ENCODE results near the gene GH1. TPM values are rescaled to one million over a fixed set of nuclear protein-coding genes. Genes with fewer than 3 reads are reported as not detected.
"Not testable (repeated sequence)": the region's sequence is repeated elsewhere in the genome, so short reads cannot be mapped to it uniquely, and the experiment has no call there.

GH1 gene
- total RNA-seq, 1 experiment from 2014 or later: not detected

DNA sequence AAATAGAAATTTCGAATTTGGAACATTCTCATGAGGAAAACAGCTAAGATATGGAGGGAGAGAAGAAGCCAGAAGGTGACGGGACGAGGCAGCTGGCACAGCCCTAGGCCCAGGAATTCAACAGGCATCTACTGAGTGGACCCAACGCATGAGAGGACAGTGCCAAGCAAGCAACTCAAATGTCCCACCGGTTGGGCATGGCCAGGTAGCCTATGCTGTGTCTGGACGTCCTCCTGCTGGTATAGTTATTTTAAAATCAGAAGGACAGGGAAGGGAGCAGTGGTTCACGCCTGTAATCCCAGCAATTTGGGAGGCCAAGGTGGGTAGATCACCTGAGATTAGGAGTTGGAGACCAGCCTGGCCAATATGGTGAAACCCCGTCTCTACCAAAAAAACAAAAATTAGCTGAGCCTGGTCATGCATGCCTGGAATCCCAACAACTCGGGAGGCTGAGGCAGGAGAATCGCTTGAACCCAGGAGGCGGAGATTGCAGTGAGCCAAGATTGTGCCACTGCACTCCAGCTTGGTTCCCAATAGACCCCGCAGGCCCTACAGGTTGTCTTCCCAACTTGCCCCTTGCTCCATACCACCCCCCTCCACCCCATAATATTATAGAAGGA, 2.0 kb downstream of the GH1 start:
- Histone ChIP-seq H3K36me3 (no peaks in the 10 kb centered on the region), H3K27me3 (no peaks in the 10 kb centered on the region), H3K9me3 (no peaks in the 10 kb centered on the region), H3K4me3 (no peak overlapping the region)
- no peak for DNase-seq

DNA sequence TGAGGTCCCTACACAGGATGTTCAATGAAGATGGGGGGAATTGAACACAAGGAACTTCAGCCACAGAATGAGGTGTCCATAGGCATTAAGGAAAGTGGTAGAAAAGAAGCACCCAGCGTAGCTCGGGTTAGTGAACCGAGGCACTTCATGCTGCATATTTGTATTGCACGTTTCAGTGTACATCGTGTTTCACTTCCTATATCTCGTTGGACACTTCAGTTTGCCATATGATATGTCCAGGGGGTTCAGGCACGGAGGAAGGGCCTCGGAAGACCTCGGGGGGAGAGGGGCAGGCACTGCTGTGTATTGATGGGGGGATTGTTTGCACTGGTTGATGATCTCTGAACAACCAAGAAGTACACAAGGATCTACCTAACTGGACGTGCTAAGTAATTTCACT, 2.9 kb downstream of the GH1 start:
- not testable (repeated sequence) for H3K9me3 ChIP-seq, H3K36me3 ChIP-seq, H3K27me3 ChIP-seq, H3K4me3 ChIP-seq, DNase-seq

- H3K4me3 ChIP-seq: no peak overlapping the region
- no peaks in the 10 kb centered on the region for H3K36me3 ChIP-seq
- H3K9me3 ChIP-seq: no peaks in the 10 kb centered on the region
- no peak for DNase-seq
- H3K27me3 ChIP-seq: 0 out of 2 replicates have a peak, but pooled peaks cover 3% of the 10 kb centered on the region
Measured at GRCh38 chr17:63914471-63914870, 4.2 kb downstream of the GH1 start.

DNA sequence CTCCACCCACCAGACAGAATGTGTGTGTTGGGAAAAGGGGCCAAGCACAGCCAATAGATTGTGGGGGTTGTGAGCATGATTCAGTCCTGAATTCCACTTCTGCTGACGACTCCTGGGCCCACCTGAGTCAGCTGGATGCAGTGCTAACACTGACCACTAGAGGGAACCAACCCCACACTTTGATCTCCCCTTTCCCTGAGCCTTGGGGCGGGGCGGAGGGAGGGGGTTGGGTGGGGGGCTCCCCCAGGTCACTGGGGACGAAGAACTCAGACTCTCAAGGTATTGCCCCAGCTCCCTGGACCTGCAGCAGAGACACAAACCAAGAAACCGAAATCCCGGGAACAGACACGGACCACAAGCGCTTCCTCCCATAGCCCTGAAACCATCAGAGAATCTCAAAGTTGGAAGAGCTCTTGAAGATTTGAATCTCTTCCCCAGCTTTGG, 7.0 kb downstream of the GH1 start:
- Histone ChIP-seq H3K36me3 (no peaks in the 10 kb centered on the region), H3K4me3 (no peak overlapping the region), H3K9me3 (no peaks in the 10 kb centered on the region), H3K27me3 (peaks cover 8% of the 10 kb centered on the region; the same call in 1 of the 2 replicates)
- DNase-seq: peak; percentile 28

GRCh38 chr17:63911041-63911635, 7.5 kb downstream of the GH1 start, which contains the start of gene CSHL1:
Gene CSHL1 (minus strand): TSS chr17:63911258. CDS start chr17:63911196, 62 bp downstream.
- H3K4me3 ChIP-seq: no peak within 1 kb of the TSS

DNA sequence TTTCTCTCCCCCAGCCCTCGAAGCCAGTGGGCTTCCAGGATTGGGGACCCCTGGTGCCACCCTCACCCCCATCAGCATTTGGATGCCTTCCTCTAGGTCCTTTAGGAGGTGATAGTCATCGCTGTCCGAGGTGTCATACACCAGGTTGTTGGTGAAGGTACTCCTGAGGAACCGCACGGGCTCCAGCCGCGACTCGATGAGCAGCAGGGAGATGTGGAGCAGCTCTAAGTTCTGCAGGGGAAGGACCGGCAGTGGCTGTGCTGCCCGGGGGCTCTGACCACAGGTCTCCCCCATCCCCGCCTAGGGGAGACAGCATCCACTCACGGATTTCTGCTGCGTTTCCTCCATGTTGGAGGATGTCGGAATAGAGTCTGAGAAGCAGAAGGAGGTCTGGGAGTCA, 8.5 kb downstream of the GH1 start:
- no peaks in the 10 kb centered on the region for H3K36me3 ChIP-seq
- no peak for DNase-seq
- no peaks in the 10 kb centered on the region for H3K9me3 ChIP-seq
- peaks cover 8% of the 10 kb centered on the region; the same call in 1 of the 2 replicates for H3K27me3 ChIP-seq
- H3K4me3 ChIP-seq: no peak overlapping the region

More at GRCh38 chr17:63911041-63911635, 7.5 kb downstream of the GH1 start, which contains the start of gene CSHL1:
- no peak for DNase-seq
- H3K27me3 ChIP-seq: peaks cover 8% of the 10 kb centered on the region; the same call in 1 of the 2 replicates
- H3K36me3 ChIP-seq: no peaks in the 10 kb centered on the region
- no peaks in the 10 kb centered on the region for H3K9me3 ChIP-seq

DNA sequence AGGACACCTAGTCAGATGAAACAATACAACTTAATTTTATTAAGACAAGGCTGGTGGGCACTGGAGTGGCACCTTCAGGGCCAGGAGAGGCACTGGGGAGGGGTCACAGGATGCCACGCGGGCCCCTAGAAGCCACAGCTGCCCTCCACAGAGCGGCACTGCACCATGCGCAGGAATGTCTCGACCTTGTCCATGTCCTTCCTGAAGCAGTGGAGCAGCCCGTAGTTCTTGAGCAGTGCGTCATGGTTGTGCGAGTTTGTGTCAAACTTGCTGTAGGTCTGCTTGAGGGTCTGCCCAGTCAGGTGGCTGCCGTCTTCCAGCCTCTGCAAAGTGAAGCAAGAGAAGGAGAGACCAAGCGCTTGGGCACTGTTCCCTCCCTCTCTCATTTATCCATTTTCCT, 9.1 kb downstream of the GH1 start:
- H3K4me3 ChIP-seq, DNase-seq, H3K36me3 ChIP-seq, H3K27me3 ChIP-seq, H3K9me3 ChIP-seq: not testable (repeated sequence)

DNA sequence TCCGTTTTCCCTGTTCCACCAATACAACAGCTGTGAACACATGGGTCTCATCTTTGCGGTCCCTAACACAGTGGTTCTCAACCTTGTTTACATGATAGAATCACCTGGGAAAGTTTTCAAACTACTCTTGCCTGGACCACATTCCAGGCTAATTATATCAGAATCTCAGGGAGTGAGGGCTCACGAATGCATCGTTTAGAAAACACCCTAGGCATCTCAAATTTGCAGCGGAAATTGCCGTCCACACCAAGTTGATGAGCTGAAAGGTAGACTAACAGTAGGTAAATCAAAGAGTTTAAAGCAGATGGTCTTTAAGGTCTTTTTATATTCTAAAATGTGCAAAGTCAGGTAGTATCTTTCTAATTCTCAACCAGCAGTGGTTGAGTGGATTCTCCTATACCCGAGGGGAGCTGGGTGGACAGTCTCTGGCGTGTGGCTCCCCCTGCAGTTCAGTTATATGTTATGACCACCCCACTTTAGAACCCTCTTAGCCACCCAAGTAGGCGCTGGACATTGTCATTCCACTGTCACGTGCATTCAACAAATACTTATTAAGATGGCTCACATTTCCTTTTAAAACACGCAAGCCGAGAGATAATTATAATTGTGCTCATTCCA, 11.4 kb downstream of the GH1 start:
- not testable (repeated sequence) for H3K4me3 ChIP-seq, H3K27me3 ChIP-seq, H3K36me3 ChIP-seq, H3K9me3 ChIP-seq, DNase-seq

- not testable (repeated sequence) for H3K9me3 ChIP-seq, DNase-seq, H3K4me3 ChIP-seq, H3K27me3 ChIP-seq, H3K36me3 ChIP-seq
Measured at GRCh38 chr17:63904796-63905195, 13.8 kb downstream of the GH1 start.

DNA sequence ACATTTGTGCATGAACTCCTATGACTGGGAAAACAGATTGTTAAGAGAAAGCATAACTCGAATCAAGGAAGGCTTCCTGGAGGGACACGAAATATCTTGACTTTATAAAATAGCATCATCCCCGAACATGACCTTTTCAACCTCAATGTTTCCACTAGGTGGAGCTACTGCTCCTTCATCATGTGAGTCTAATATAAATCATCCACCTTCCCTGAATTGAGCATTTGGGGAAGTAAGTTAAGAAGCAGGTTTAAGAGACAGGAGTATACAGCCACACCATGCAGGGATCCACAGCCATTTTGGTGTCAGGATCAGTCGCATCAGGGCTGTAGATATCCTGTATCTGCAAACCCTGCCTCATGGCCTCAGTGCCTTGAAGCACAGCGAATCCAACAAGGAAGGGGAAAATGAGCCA, 14.8 kb downstream of the GH1 start:
- H3K27me3 ChIP-seq, H3K4me3 ChIP-seq, DNase-seq: not testable (repeated sequence)

DNA sequence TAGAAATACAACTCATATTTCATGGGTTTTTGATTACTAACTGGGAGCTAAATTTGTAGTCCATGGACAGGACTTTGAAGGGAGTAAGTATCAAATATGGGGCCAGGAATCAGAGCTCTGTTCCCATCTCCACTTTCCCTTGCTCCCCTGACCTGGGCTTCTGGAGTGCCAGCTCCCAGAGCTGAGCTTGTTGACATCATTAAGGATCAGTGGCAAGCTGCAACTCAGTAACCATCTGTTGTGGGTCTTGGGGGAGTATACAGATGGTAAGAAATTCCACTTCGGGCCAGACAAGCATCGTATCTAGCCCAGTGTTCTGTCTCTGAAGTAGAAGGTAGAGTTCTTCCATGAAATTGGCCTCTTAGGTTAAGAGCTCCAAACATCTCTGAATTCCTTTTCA, 16.7 kb downstream of the GH1 start:
- not testable (repeated sequence) for H3K9me3 ChIP-seq, H3K36me3 ChIP-seq, H3K4me3 ChIP-seq, DNase-seq, H3K27me3 ChIP-seq

More for the DNA sequence above, 14.8 kb downstream of the GH1 start:
- not testable (repeated sequence) for H3K9me3 ChIP-seq, H3K36me3 ChIP-seq

- H3K36me3 ChIP-seq, H3K27me3 ChIP-seq, H3K4me3 ChIP-seq, H3K9me3 ChIP-seq: not testable (repeated sequence)
- DNase-seq: peak; percentile 25
Measured at GRCh38 chr17:63898899-63899798, 19.5 kb downstream of the GH1 start.

DNA sequence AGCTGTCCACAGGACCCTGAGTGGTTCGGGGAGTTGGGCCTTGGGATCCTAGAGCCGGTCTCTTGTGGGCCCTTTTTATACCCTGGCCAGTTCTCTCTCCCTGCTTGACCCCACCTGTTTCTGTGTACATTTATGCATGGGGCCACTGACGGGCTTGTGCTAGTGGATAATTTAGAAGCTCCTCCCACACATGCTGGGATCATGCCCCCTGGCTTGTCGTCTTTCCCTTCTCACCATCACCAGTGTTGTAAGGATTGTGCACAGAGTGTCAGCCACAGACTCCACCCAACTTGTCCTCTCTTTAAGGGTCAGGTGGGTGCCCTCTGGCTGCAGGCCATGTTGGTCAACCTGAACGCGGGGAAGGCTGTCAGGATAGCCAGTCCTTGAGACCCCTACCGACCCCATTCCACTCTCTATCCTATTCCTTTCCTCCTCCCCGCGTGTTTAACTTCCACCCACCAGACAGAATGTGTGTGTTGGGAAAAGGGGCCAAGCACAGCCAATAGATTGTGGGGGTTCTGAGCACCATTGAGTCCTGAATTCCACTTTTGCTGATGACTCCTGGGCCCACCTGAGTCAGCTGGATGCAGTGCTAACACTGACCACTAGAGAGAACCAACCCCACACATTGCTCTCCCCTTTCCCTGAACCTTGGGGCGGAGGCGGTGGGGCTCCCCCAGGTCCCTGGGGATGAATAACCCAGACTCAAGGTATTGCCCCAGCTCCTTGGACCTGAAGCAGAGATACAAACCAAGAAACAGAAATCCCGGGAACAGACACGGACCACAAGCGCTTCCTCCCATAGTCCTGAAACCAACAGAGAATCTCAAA, 21.9 kb downstream of the GH1 start, which contains the start of gene CSH1:
Gene CSH1 (minus strand): TSS at position 51 of the 831 bp plus-strand sequence. CDS start 63 bp downstream, outside the sequence.
- DNase-seq, H3K9me3 ChIP-seq, H3K4me3 ChIP-seq, H3K27me3 ChIP-seq, H3K36me3 ChIP-seq: not testable (repeated sequence)

- not testable (repeated sequence) for DNase-seq
Measured at GRCh38 chr17:63894821-63895220, 23.8 kb downstream of the GH1 start.

DNA sequence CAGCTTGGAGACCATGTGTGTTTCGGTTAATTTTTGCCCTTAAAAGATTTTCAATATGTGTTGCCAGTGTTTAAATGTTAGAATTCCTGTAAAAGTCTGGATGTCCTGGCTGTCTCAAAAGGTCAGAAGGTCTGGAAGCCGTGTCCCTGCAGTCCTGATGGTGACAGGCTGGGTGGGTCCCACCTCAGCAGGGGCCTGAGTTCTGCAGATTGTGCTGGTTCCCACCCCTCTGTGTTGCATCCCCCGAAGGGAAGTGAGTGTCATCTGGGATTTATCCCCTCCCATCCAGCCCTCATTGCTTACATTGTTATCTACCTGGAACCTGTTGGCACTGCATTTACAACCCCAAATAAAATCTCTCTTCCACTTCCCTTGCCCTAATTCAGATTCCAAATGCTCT, 24.6 kb downstream of the GH1 start:
- not testable (repeated sequence) for H3K27me3 ChIP-seq, H3K4me3 ChIP-seq, DNase-seq, H3K36me3 ChIP-seq, H3K9me3 ChIP-seq

More at GRCh38 chr17:63894821-63895220, 23.8 kb downstream of the GH1 start:
- not testable (repeated sequence) for H3K4me3 ChIP-seq, H3K27me3 ChIP-seq, H3K9me3 ChIP-seq, H3K36me3 ChIP-seq
